Non-pigmented ciliary epithelial cell (primary cell): ENCODE data around the gene CCR2.

ENCODE experiments used
- DNase-seq: peaks from one replicate; pipeline ENCODE4 v3.0.0-alpha.2; 2010; ENCODE audit warnings: low read depth

CCR2 gene

GRCh38 chr3:46354984-46355383, 1.1 kb downstream of the CCR2 start:
- DNase-seq = no peak

GRCh38 chr3:46356276-46356675, 2.4 kb downstream of the CCR2 start:
- no peak for DNase-seq

GRCh38 chr3:46356909-46357308, 3.0 kb downstream of the CCR2 start:
- no peak for DNase-seq

GRCh38 chr3:46358466-46358865, 4.6 kb downstream of the CCR2 start:
- DNase-seq = no peak

GRCh38 chr3:46359733-46360493, 6.0 kb downstream of the CCR2 start:
- no peak for DNase-seq

- no peak for DNase-seq
These were observed 7.0 kb downstream of the CCR2 start for GRCh38 chr3:46360907-46361306.

GRCh38 chr3:46361408-46362283, 7.7 kb downstream of the CCR2 start:
- DNase-seq = no peak

GRCh38 chr3:46365041-46365440, 11.1 kb downstream of the CCR2 start:
- no peak for DNase-seq

- no peak for DNase-seq
These were observed 12.0 kb downstream of the CCR2 start for GRCh38 chr3:46365737-46366524.

GRCh38 chr3:46367811-46368210, 13.9 kb downstream of the CCR2 start:
- no peak for DNase-seq

GRCh38 chr3:46368569-46368968, 14.7 kb downstream of the CCR2 start:
- DNase-seq = no peak

GRCh38 chr3:46369151-46369550, 15.2 kb downstream of the CCR2 start:
- no peak for DNase-seq

- DNase-seq = no peak
These were observed 15.8 kb downstream of the CCR2 start for GRCh38 chr3:46369675-46370132.

GRCh38 chr3:46370839-46371518, 17.1 kb downstream of the CCR2 start, which contains the start of gene CCR5:
Gene CCR5, plus strand, starts transcription at chr3:46370946. Its CDS starts 1,957 bp downstream, at chr3:46372903.
- no peak for DNase-seq

- no peak for DNase-seq
These were observed 17.8 kb downstream of the CCR2 start for GRCh38 chr3:46371519-46372340.

- no peak for DNase-seq
These were observed 18.8 kb downstream of the CCR2 start for GRCh38 chr3:46372492-46373359.

- DNase-seq = no peak
These were observed 20.8 kb downstream of the CCR2 start for GRCh38 chr3:46374755-46375154.

- no peak for DNase-seq
These were observed 21.3 kb downstream of the CCR2 start for GRCh38 chr3:46375218-46375617.

GRCh38 chr3:46375814-46376213, 21.9 kb downstream of the CCR2 start:
- DNase-seq = no peak

GRCh38 chr3:46378426-46378942, 24.6 kb downstream of the CCR2 start:
- DNase-seq = no peak
